NCI-H524 (cell line): ENCODE data around the gene SDK1.

Experiments used
- DNase-seq, 2 experiments: peaks; one replicate each; lab custom pipeline; 2025; lab: John Stamatoyannopoulos, UW

SDK1 gene, protein sequence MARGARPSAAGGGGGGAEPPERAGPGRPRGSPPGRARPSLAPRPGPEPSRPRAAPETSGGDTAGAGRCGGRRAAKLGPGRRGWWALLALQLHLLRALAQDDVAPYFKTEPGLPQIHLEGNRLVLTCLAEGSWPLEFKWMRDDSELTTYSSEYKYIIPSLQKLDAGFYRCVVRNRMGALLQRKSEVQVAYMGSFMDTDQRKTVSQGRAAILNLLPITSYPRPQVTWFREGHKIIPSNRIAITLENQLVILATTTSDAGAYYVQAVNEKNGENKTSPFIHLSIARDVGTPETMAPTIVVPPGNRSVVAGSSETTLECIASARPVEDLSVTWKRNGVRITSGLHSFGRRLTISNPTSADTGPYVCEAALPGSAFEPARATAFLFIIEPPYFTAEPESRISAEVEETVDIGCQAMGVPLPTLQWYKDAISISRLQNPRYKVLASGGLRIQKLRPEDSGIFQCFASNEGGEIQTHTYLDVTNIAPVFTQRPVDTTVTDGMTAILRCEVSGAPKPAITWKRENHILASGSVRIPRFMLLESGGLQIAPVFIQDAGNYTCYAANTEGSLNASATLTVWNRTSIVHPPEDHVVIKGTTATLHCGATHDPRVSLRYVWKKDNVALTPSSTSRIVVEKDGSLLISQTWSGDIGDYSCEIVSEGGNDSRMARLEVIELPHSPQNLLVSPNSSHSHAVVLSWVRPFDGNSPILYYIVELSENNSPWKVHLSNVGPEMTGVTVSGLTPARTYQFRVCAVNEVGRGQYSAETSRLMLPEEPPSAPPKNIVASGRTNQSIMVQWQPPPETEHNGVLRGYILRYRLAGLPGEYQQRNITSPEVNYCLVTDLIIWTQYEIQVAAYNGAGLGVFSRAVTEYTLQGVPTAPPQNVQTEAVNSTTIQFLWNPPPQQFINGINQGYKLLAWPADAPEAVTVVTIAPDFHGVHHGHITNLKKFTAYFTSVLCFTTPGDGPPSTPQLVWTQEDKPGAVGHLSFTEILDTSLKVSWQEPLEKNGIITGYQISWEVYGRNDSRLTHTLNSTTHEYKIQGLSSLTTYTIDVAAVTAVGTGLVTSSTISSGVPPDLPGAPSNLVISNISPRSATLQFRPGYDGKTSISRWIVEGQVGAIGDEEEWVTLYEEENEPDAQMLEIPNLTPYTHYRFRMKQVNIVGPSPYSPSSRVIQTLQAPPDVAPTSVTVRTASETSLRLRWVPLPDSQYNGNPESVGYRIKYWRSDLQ (N-terminal part only)

DNA sequence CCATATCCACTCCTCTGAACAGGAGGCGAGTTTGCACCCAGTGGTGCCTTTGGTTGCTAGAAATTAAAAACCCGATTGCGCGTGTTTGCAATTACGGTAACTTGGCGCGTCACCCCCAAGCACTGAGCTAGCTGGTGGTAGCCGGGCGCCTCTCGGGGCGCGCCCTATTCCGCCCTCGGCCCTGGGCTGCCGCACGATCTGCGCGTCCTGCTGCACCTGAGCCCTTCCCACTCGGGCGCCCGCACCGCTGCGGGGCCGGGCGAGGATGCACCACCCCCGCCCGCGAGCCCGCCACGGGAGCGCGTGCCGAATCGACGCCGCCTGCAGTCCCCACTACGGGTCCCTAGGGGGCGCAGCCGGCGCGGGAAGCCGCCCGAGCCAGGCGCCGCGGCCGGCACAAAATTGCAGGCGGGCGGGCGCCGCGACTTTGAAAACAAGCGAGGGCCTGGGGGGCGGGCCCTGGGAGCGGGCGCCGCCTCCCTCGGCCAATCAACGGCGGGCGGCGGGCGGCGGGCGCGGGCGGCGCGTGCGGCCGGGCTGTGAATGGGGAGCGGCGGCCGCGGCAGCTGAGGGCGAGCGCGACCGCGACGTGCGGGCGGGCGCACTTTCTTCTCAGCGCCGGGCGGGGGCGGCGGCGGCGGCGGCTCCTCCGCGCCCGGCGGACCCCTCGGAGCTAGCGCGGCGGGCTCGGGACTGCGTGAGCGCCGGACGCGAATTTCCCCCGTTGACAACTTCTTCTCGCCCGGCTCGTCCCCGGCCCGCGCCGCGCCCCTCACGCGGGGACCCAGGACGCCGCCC, at the start of gene SDK1:
SDK1 (plus strand) TSS at position 602 of the 798 bp plus-strand sequence. CDS start 335 bp downstream, outside the sequence.
- peak; percentile 69 to 85 for DNase-seq

DNA sequence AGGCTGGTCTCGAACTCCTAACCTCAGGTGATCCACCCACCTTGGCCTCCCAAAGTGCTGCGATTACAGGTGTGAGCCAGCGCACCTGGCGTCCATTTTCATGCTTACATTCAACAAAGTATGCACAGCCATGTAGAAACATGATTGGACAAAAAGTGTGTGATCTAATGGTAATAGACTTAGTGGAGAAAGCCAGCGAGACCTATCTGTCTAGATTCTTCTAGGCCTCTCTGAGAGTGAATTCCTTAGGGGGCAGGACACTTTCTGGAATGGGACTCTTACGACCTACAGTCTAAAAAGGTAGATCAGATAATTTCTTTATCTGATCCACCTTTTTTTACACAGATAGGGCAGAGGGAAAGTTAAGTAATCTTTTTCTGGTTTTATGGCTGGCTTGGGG, 46.3 kb upstream of the SDK1 start:
- DNase-seq, result no peak

DNA sequence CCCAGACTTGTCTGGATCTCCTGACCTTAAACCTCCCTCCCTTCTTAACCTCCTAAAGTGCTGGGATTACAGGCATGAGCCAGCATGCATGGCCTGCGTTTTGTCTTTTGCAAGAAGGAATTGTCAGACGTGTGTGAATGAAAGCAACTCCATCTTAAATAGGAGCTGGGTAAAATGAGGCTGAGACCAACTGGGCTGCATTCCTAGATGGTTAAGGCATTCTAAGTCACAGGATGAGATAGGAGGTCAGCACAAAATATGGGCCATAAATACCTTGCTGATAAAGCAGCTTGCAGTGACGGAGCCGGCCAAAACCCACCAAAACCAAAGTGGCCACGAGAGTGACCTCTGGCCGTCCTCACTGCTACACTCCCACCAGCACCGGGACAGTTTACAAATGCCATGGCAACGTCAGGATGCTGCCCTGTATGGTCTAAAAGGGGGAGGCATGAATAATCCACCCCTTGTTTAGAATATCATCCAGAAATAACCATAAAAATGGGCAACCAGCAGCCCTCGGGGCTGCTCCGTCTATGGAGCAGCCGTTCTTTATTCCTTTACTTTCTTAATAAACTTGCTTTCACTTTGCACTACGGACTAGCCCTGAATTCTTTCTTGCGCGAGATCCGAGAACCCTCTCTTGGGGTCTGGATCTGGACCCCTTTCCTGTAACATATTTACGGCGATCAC, 41.2 kb upstream of the SDK1 start:
- no peak for DNase-seq

DNA sequence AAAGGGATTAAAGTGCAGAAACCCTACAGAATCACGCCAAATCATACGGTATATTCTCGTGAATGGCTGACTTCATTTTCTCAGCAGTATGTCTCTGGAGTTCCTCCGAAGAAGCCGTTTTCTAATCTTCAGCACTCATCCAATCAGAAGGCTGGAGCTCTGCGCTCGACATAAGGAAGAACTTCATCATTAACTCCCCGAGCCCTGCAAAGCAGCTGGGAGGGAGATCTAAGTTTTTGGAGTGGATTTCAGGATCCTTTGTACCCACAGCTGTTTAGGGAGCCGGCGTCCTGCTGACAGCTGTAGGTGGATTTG, 40.7 kb upstream of the SDK1 start:
- peak; percentile 89 to 95 for DNase-seq

DNA sequence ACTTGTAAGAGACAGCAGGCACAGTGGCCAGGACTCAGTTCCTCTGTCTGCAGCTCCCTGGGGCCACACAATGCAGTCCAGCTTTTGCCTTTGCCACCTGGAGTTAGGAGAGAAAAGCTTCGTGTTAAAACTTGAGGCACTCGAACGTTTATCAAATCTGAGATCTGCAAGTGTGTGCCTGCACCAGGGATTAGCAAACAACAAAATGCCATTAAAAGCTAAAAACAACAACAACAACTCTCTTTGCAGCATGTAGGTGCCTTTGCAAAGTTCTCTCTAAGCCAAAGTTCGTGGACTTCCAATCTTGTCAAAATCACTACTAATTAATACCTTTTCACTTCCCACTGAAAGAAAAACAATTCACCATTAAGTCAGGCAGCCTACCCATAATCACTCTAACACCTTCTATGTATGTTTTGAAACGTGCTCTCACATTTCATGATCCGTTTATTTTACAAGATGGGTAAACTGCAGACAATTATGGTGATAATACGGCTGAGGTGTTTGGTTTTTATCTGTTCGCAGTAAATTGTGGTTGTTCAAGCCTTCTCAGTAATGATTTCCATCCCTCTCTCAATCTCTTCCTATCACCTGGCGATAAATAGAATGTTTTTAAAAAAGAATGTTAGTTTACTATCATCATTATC, 36.2 kb upstream of the SDK1 start:
- DNase-seq, result no peak

DNA sequence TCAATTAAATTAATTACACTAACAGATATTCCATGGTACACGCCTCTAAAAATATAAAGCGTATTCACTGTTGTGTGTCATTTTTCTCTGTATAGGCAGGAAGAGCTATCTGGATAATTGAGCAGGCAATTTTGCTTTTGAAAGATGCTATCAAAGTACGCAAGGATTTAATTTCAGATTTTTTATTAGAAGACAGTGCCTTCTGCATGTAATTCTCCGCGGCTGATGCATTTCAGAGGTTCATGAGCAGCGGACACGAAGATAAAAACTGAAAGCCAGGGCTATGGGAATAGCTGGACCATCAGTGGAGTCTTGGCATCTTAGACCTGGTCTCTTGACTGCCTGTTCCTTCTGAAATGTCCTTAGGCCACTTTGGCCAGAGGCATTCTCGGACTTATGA, 35.7 kb upstream of the SDK1 start:
- DNase-seq, result no peak

DNA sequence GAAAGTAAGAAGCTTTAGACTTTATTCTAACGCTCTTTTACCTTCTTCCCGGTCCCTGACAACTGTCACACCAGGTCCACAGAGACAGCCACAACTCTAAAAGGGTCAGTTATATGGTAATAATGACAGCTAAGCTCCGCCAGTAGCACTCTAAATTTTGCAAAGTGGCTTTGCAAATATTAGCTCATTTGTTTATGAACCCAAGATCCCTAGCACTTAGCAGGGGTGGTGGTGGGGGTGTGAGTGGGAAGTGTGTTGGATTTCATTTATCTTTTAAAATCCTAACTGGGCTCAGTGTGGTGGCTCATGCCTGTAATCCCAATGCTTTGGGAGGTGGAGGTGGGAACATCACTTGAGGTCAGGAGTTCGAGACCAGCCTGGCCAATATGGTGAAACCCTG, 34.8 kb upstream of the SDK1 start:
- no peak for DNase-seq

DNA sequence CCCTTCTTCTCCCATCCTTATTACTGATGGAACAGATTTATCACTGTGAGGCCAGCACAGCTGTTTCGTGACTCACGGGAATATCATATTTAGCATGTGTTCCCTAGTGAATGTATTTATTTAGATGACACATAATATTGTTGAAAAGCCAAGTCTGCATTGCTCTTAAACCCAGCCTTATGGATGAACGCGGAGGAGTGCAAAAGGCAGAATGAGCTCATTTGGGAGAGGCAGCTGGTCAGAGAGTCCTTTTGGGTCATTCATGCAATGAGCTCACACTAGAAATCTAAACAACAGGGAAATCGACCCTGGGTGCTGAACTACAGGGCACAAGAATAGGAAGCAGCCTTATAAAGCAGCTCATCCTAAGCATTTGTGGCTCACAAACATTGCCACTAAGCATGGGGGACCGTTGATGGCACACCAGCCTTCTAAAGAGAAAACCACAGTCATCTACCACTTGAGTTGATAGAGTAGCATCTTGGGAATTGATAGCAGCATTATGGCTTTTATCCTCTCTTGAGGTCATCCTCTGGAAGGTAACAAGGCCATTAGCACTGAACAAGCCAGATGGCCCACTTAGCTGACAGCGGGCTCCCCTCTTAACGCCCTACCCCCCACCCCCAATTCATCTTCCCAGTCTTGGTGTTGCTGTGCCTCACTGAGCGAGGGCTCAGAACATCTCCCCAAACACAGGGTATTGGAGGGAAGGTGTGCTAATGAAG, 32.9 kb upstream of the SDK1 start:
- DNase-seq, result peak; percentile 96 to 98

DNA sequence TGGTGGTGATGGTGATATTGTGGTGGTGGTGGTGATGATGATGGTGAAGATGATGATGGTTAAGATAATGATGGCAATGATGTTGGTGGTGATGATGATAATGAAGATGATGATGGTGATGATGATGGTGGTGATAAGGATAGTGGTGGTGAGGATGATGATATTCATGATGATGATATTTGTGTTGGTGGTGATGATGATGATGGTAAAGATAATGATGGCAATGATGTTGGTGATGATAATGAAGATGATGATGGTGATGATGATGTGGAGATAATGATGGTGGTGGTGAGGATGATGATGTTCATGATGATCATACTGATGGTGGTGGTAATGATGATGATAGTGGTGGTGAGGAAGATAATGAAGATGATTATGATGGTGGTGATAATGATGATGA, 30.7 kb upstream of the SDK1 start:
- DNase-seq, result no peak

DNA sequence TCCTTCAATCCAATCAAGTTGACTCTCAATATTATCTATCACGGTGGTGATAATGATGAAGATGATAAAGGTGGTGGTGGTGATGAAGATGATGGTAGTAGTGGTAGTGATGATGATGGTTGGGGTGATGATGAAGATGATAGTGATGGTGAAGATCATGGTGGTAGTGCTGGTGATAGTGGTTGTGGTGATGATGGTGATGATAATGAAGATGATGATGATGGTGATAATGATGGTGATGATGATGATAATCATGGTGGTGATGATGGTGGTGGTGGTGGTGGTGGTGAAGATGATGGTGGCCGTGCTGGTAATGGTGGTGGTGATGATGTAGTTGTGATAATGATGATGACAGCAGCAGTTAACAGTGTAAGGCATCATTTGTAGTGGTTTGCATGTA, 29.8 kb upstream of the SDK1 start:
- no peak for DNase-seq

DNA sequence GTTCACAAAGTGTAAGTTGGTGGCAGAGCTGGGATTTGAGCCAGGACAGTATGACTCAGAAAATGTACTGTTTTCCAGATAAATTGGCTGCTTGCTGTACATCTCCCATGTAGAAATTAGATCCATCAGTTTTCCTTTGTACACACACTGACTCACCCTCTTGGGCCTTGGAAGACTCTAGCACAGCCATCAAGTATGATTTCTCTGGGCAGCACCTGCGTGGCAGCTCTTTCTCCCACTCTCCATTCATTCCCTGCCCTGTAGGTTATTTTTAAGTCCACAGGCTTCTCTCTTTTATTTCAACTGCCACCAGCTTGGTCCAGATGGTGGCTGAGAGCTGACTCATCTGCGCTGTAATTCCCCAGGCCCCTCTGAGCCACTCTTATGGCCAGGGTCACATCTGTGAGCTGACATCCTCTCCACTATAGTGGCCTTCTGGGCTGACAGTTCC, 28.3 kb upstream of the SDK1 start:
- peak; percentile 89 to 96 for DNase-seq

DNA sequence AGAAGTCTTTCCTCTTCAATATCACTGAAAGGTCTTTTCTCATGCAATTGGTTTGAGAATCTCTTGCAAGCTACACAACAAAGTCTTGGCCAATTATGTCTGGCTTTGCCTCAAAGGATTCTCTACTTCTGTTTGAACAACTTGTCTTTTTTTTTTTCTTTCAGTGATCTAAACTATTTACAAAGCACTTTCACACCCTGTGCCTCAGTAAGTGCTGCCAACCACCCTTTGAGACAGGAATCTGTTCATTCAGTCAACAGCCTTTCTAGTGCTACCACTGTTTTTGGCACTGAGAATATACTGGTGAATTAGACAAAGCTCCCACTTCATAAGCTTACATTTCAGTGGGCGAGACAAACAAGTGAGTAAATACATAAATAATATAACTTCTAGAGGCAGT, 26.9 kb upstream of the SDK1 start:
- DNase-seq, result no peak

DNA sequence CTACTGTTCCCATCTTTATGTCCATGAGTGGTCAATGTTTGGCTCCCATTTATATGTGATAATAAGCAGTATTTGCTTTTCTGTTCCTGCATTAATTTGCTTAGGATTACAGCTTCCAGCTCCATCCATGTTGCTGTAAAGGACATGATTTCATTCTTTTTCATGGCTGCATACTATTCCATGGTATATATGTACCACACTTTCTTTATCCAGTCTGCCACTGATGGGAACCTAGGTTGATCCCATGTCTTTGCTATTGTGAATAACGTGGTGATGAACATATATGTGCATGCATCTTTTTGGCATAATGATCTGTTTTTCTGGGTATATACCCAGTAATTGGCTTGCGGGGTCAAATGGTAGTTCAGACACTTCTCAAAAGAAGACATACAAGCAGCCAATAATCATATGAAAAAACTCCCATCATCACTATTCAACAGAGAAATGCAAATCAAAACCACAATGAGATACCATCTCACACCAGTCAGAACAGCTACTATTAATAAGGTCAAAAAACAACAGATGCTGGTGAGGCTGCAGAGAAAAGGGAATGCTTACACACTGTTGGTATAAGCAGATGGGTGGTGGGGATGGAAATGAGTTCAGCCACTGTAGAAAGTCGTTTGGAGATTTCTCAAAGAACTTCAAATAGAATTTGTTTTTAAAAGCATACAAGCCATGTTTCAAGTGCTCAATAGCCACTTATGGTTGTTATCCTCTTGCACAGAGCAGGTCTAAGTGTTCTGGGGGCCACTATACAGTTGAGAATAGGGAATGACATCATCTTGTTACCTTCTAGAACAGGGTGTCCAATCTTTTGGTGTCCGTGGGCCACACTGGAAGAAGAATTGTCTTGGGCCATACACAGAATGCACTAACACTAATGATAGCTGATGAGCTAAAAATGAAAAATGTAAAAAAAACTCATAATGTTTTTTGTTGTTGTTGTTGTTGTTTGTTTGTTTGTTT, 23.2 kb upstream of the SDK1 start:
- peak in 1 of 2 experiments; percentile 71 for DNase-seq

DNA sequence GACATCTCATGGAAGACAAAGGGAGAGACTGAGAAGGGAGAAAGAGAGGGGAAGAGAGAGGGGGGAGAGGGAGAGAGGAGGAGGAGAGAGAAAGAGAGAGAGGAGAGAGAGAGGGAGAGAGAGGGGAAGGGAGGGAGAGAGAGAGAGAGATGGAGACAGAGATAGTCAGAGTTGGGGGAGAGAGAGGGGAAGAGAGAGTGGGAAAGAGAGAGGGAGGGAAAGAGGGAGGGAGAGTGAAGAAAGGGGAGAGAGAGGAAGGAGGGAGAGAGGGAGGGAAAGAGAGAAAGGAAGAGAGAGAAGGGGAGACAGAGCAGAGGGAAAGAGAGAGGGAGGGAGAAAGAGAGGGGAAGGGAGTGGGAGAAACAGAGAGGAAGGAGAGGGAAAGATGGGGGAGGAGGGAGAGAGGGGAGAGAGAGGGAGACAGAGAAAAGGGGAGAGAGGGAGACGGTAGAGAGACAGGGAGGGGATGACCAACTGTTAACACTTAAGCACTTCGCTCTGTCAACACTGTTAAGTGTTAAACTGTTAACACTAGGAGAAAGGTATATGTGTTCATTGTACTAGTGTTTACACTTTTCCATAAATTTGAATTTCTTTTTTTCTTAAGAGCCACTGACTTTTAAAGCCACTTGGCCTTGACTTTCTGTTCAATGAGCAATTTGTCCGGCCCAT, 21.8 kb upstream of the SDK1 start:
- DNase-seq, result no peak

DNA sequence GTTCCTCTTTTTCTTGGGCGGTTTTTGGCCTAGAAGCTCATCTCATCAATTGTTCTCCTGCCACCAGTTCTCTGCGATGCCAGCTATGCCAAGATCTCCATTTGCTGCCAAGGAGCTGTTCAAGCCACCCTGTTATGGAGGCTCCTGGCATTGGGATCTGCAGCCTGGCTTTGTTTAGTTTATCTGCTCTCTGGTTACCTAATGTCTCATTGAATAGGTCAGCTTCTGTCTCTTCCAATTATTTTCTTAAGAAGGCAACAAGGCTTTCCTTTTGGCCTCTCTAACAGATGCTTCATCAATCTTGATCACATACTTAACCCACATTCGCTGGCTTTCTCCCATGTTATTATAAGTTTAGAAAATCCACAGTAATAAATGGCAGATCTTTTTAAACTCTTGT, 20.6 kb upstream of the SDK1 start:
- peak in 1 of 2 experiments; percentile 68 for DNase-seq

DNA sequence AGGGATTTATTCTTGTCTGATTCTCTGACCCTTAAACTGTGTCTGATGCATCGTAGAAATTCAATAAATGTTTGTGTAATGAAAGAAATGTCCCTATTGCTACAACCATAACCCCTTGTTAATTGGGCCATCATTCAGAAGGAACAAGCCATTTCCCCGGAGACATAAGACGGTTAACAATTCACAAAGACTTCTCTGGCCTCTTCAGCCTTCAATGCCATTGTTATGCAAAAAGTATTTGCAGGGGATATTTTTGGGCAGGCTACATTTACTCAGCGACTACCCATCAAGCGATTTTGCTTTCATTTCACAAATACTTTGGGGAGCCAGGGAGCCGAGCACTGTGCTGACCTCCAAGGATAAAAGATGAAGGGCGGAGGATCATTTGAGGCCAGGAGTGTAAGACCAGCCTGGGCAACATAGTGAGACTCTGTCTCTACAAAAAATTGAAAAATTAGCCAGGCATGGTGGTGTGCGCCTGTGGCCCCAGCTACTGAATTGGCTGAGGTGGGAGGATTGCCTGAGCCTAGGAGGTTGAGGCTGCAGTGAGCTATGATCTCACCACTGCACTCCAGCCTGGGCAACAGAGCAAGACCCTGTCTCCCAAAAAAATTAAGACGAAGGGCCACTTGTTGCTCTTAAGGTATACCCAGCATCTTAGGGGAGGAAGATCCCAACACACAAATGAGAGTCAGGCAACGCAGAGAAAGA, 20.0 kb upstream of the SDK1 start:
- no peak for DNase-seq

DNA sequence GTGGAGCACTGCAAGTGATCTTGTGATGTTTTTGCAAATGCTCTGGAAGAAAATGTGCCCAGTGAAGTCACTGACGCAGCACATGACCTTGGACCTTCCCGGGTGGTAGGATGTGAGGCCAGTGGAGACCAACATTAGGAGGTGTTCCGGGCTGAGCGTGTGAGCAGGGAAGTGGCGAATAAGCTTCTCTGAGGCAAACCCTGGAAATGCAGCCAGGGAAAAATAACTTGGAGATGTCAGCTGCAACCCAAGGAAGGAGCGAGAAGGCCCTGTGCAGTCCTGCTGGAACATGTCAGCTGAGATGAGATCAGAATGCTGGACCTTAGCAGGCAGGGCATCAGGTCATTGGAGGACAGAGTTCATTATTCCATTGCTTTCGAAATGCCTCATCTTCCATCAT, 18.6 kb upstream of the SDK1 start:
- no peak for DNase-seq
